IgD-negative memory B cell (primary cell): ENCODE measurements around the gene PRADC1. TPM values are rescaled to one million over a fixed set of nuclear protein-coding genes. Genes with fewer than 3 reads are reported as not detected.
"Not testable (repeated sequence)": the region's sequence is repeated elsewhere in the genome, so short reads cannot be mapped to it uniquely, and the experiment has no call there.

ENCODE experiments used
- H3K27ac Mint-ChIP-seq, 3 donors: one replicate each; pipeline ENCODE4 v1.8.0; 2020 to 2022; ENCODE audit warnings: mild to moderate bottlenecking in 3 of 3, mixed read lengths in 3 of 3, moderate library complexity in 1 of 3
- H3K27me3 Mint-ChIP-seq: one replicate; pipeline ENCODE4 v1.8.0; 2021; ENCODE audit warnings: mixed read lengths
- H3K36me3 Mint-ChIP-seq: one replicate; pipeline ENCODE4 v1.8.0; 2020; ENCODE audit warnings: mild to moderate bottlenecking, mixed read lengths
- H3K4me1 Mint-ChIP-seq, 3 donors: one replicate each; pipeline ENCODE4 v1.8.0; 2020 to 2022; ENCODE audit warnings: mixed read lengths in 3 of 3, mild to moderate bottlenecking in 1 of 3
- H3K4me3 Mint-ChIP-seq, 4 donors: one replicate each; pipeline ENCODE4 v1.8.0; 2020 to 2022; ENCODE audit warnings: mild to moderate bottlenecking in 4 of 4, mixed read lengths in 4 of 4, moderate library complexity in 3 of 4
- H3K9me3 Mint-ChIP-seq, 3 donors: one replicate each; pipeline ENCODE4 v1.8.0; 2020 to 2021; ENCODE audit warnings: mixed read lengths in 3 of 3, mild to moderate bottlenecking in 1 of 3
- polyA plus RNA-seq: library from polyadenylated mRNA; unstranded; fragments of 300-500 nt; fragmentation: Illumina TruSeq; gene quantifications from one replicate; pipeline ENCODE4 v1.2.3, GENCODE V29; 2021

Gene PRADC1
- polyA plus RNA-seq, 1 donor from 2014 or later, result 12.4 TPM

GRCh38 chr2:73210696-73211095 is 22.3 kb downstream of the PRADC1 start:
- Mint-ChIP-seq H3K4me1 (peaks cover 13 to 25% (median 22%) of the 10 kb centered on the region in 3 donors), H3K27ac (no peak overlapping the region), H3K27me3 (peaks cover 4% of the 10 kb centered on the region), H3K36me3 (no peaks in the 10 kb centered on the region), H3K4me3 (peak overlapping the region in 1 of 4 donors; percentile 10), H3K9me3 (no peaks in the 10 kb centered on the region)

GRCh38 chr2:73210019-73210418 is 23.0 kb downstream of the PRADC1 start:
- H3K9me3 Mint-ChIP-seq, result no peaks in the 10 kb centered on the region
- H3K27me3 Mint-ChIP-seq, result peaks cover 8% of the 10 kb centered on the region
- H3K27ac Mint-ChIP-seq, result no peak overlapping the region
- peaks cover 8 to 18% (median 15%) of the 10 kb centered on the region in 3 donors for H3K4me1 Mint-ChIP-seq
- H3K36me3 Mint-ChIP-seq, result no peaks in the 10 kb centered on the region
- H3K4me3 Mint-ChIP-seq, result no peak overlapping the region

GRCh38 chr2:73208258-73208657 is 24.8 kb downstream of the PRADC1 start:
- Mint-ChIP-seq H3K36me3 (no peaks in the 10 kb centered on the region), H3K4me1 (peaks cover 4 to 8% (median 5%) of the 10 kb centered on the region in 3 donors), H3K27me3 (peaks cover 18% of the 10 kb centered on the region), H3K27ac (no peak overlapping the region), H3K4me3 (no peak overlapping the region), H3K9me3 (no peaks in the 10 kb centered on the region)

GRCh38 chr2:73205611-73206010 is 27.4 kb downstream of the PRADC1 start:
- H3K27me3 Mint-ChIP-seq, result peaks cover 28% of the 10 kb centered on the region

GRCh38 chr2:73203055-73203681 is 29.9 kb downstream of the PRADC1 start:
- H3K9me3 Mint-ChIP-seq, result peaks cover 0 to 3% (median 0%) of the 10 kb centered on the region in 3 donors
- H3K4me1 Mint-ChIP-seq, result peaks cover 0 to 5% (median 2%) of the 10 kb centered on the region in 3 donors
- peak overlapping the region in 1 of 3 donors; percentile 71 for H3K27ac Mint-ChIP-seq
- peaks cover 36% of the 10 kb centered on the region for H3K27me3 Mint-ChIP-seq
- H3K4me3 Mint-ChIP-seq, result peak overlapping the region in 1 of 4 donors; percentile 41
- H3K36me3 Mint-ChIP-seq, result peaks cover 2% of the 10 kb centered on the region

More at GRCh38 chr2:73205611-73206010, 27.4 kb downstream of the PRADC1 start:
- Mint-ChIP-seq H3K36me3 (no peaks in the 10 kb centered on the region), H3K9me3 (peaks cover 0 to 3% (median 0%) of the 10 kb centered on the region in 3 donors), H3K4me1 (peaks cover 0 to 5% (median 2%) of the 10 kb centered on the region in 3 donors), H3K4me3 (no peak overlapping the region), H3K27ac (no peak overlapping the region)

GRCh38 chr2:73202156-73203054 is 30.6 kb downstream of the PRADC1 start, which contains the start of gene NOTO:
NOTO (plus strand) TSS chr2:73202574; CDS start chr2:73202667, 93 bp downstream.
- Mint-ChIP-seq H3K4me1 (peaks cover 0 to 5% (median 2%) of the 10 kb centered on the region in 3 donors), H3K4me3 (peak within 1 kb of the TSS in 3 of 4 donors; percentile 23 to 41 (median 41)), H3K27ac (peak within 1 kb of the TSS in 1 of 3 donors; percentile 71), H3K27me3 (peaks cover 39% of the 10 kb centered on the region), H3K9me3 (peaks cover 0 to 3% (median 0%) of the 10 kb centered on the region in 3 donors), H3K36me3 (peaks cover 2% of the 10 kb centered on the region)

GRCh38 chr2:73200281-73200680 is 32.8 kb downstream of the PRADC1 start:
- not testable (repeated sequence) for H3K4me3 Mint-ChIP-seq, H3K36me3 Mint-ChIP-seq, H3K4me1 Mint-ChIP-seq, H3K9me3 Mint-ChIP-seq, H3K27ac Mint-ChIP-seq
- peaks cover 38% of the 10 kb centered on the region for H3K27me3 Mint-ChIP-seq

GRCh38 chr2:73197579-73197978 is 35.5 kb downstream of the PRADC1 start:
- H3K27ac Mint-ChIP-seq, result no peak overlapping the region
- H3K36me3 Mint-ChIP-seq, result peaks cover 2% of the 10 kb centered on the region
- H3K9me3 Mint-ChIP-seq, result peaks cover 0 to 3% (median 0%) of the 10 kb centered on the region in 3 donors
- H3K27me3 Mint-ChIP-seq, result peaks cover 25% of the 10 kb centered on the region
- H3K4me3 Mint-ChIP-seq, result no peak overlapping the region
- peaks cover 0 to 5% (median 2%) of the 10 kb centered on the region in 3 donors for H3K4me1 Mint-ChIP-seq

- Mint-ChIP-seq H3K9me3 (peaks cover 0 to 5% (median 4%) of the 10 kb centered on the region in 3 donors), H3K27ac (no peak overlapping the region), H3K4me3 (no peak overlapping the region), H3K27me3 (peaks cover 12% of the 10 kb centered on the region), H3K4me1 (peaks cover 0 to 2% (median 0%) of the 10 kb centered on the region in 3 donors), H3K36me3 (peaks cover 3% of the 10 kb centered on the region)
These were observed 45.5 kb downstream of the PRADC1 start for GRCh38 chr2:73187549-73187948.

- Mint-ChIP-seq H3K36me3 (peaks cover 3% of the 10 kb centered on the region), H3K27ac (no peak overlapping the region), H3K4me3 (no peak overlapping the region), H3K9me3 (peaks cover 0 to 5% (median 4%) of the 10 kb centered on the region in 3 donors), H3K4me1 (peaks cover 0 to 2% (median 0%) of the 10 kb centered on the region in 3 donors), H3K27me3 (peaks cover 12% of the 10 kb centered on the region)
These were observed 47.1 kb downstream of the PRADC1 start for GRCh38 chr2:73185965-73186364.

Other genes with a start within 250 kb of the PRADC1 start
- 2.8 TPM for gene SFXN5, start 161.5 kb downstream of the PRADC1 start, polyA plus RNA-seq
- 4.8 TPM for gene RAB11FIP5, start 120.3 kb downstream of the PRADC1 start, polyA plus RNA-seq
- not detected for gene NOTO, start 30.7 kb downstream of the PRADC1 start, polyA plus RNA-seq
- 27.4 TPM for gene SMYD5, start 19.0 kb downstream of the PRADC1 start, polyA plus RNA-seq
- 242 TPM for gene CCT7, start 1.1 kb upstream of the PRADC1 start, polyA plus RNA-seq
- gene FBXO41, start 51.2 kb upstream of the PRADC1 start, polyA plus RNA-seq, result 3.8 TPM
- 0.26 TPM for gene EGR4, start 60.3 kb upstream of the PRADC1 start, polyA plus RNA-seq
- gene ALMS1, start 152.6 kb upstream of the PRADC1 start, polyA plus RNA-seq, result 2.3 TPM